Epithelial cell of proximal tubule (primary cell): ENCODE measurements around the gene CALCOCO1. TPM values are rescaled to one million over a fixed set of nuclear protein-coding genes. Genes with fewer than 3 reads are reported as not detected.
A peak's percentile ranks its signal among the peaks of the same experiment; 100 is the strongest.

Experiments used
- DNase-seq: peaks from one replicate; pipeline ENCODE4 v3.0.0-alpha.2; 2011; ENCODE audit warnings: low read depth
- H3K4me3 ChIP-seq: 2 replicates; pipeline ENCODE4 v1.5.1; 2011; ENCODE audit warnings: low read depth, mild to moderate bottlenecking, low read length
- CTCF ChIP-seq: conservative IDR thresholded peaks from 2 replicates; pipeline ENCODE4 v1.5.1; 2012; ENCODE audit warnings: low read depth, mild to moderate bottlenecking, low read length
- total RNA-seq: library from RNA; depleted of rRNA; stranded (reverse); fragments of >200 nt; gene quantifications from 2 replicates; pipeline ENCODE4 v1.2.3, GENCODE V29; 2015

Gene CALCOCO1
- total RNA-seq, 1 donor from 2014 or later: 41.2 TPM

- TF ChIP-seq CTCF: no peak
- H3K4me3 ChIP-seq: no peak overlapping the region
- no peak for DNase-seq
Observed at GRCh38 chr12:53734425-53734824, 7.2 kb upstream of the CALCOCO1 start.

DNA sequence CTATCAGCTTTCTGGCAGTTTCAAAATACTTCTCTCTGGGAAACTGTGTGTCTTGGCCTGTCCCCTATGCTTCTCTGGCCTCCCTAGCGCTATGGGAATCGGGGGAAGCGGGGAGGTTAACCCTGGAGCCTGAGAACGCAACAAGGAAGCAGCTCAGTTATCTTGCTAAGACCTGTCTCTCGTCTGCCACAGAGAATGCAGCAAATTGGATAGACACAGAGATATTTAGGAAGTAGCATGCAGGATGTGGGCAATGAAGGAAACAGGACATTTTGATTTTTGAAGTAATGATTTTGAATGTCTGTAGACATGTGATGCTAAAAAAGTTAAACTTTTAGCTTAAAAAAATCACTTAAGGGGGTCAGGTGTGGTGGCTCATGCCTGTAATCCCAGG lies 6.6 kb upstream of the CALCOCO1 start:
- no peak for TF ChIP-seq CTCF
- no peak overlapping the region for H3K4me3 ChIP-seq
- DNase-seq: no peak

DNA sequence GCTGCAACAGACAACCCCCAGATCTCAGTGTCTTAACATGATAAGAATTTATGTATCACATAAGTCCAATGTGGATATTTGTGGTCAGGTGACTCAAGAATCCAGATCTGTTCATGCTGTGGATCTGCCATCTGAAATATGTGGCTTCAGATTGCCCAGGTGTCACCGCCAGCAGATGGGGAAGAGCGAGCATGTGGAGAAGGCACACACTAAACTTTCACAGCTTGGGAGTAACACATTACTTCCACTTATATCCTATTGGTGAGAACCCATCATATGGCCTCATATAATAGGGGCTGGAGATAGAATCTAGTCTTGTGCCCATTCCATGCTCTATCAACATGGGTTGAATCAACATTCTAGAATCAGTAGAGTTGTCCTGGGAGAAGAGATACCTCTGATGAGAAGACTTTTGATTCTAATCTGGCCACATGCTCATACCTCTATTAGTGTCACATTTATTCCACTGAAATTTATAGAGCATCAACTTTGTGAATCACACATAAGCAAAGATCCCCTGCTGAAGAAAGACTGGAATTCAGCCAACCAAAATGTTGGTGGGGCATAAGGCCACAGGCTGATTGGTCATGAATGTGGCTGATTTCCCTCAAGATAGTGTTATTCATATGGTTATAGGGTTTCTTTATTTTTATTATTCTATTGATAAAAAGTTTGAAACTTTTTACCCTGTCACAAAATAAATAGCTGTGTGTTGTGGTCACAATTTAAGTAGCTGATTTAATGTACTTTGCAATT lies 6.0 kb upstream of the CALCOCO1 start:
- no peak for DNase-seq
- TF ChIP-seq CTCF: no peak
- H3K4me3 ChIP-seq: no peak overlapping the region

GRCh38 chr12:53729644-53730043 lies 2.4 kb upstream of the CALCOCO1 start:
- no peak for TF ChIP-seq CTCF
- H3K4me3 ChIP-seq: no peak overlapping the region
- DNase-seq: no peak

GRCh38 chr12:53728206-53728605 lies 954 bp upstream of the CALCOCO1 start:
- TF ChIP-seq CTCF: no peak
- H3K4me3 ChIP-seq: peak overlapping the region; percentile 90

GRCh38 chr12:53726946-53727309 lies 324 bp downstream of the CALCOCO1 start:
- no peak for TF ChIP-seq CTCF
- no peak for DNase-seq
- H3K4me3 ChIP-seq: peak overlapping the region; percentile 90

More at GRCh38 chr12:53728206-53728605, 954 bp upstream of the CALCOCO1 start:
- no peak for DNase-seq

DNA sequence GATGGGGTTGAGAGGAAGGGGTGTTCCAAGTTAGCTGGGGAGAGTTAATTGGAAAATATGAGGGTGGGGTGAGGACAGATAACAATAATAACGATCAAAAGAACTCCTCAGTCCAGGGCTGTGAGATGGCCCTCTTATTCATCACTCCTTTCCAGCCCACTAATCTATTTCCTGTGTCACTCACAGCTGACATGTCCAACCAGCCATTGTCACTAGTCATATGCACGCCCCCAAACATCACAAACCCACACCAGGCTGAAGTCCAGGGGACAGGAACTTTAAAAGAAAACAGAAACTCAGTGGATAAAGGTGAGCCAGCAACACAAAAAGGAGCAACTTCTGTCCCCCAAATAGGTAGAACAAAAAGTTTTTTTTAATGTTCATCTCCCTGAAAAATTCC lies 911 bp downstream of the CALCOCO1 start:
- no peak for TF ChIP-seq CTCF
- no peak for DNase-seq
- peak overlapping the region; percentile 90 for H3K4me3 ChIP-seq
